B cell (primary cell): Measurements from ENCODE around the gene METAP2. TPM values are rescaled to one million over a fixed set of nuclear protein-coding genes. Genes with fewer than 3 reads are reported as not detected.
"Not testable (repeated sequence)": the region's sequence is repeated elsewhere in the genome, so short reads cannot be mapped to it uniquely, and the experiment has no call there.

Experiments
- ATAC-seq: fragments of 200-7000 bp; cut with Tn5 transposase; one replicate; pipeline ENCODE4 v1.10.0; 2021; ENCODE audit warnings: low read depth, mild to moderate bottlenecking, moderate number of reproducible peaks, moderate library complexity
- CTCF ChIA-PET: fragments of 350-600 bp; sonication (Branson Sonifier 250); formaldehyde crosslinking; loops from one replicate; lab custom pipeline; 2021; ENCODE audit warnings: antibody characterized with exemption, inconsistent platforms; lab: Charles Lee
- POLR2A ChIA-PET: fragments of 350-600 bp; sonication (Branson Sonifier 250); formaldehyde crosslinking; loops from one replicate; lab custom pipeline; 2021; ENCODE audit warnings: antibody characterized with exemption; lab: Charles Lee
- DNase-seq: peaks from one replicate; pipeline ENCODE4 v3.0.0; 2013
- H2AFZ ChIP-seq: 2 replicates; pipeline ENCODE4 v1.6.1; 2012; ENCODE audit warnings: mild to moderate bottlenecking, low read depth, low read length; ENCODE audit not compliant: insufficient read depth, poor library complexity, severe bottlenecking
- H3K27ac ChIP-seq, 2 donors: 1 replicate in 1 of 2; 2 replicates in 1 of 2; pipeline ENCODE4 v1.5.1; 2012 to 2013; ENCODE audit warnings: low read length in 2 of 2, mild to moderate bottlenecking in 2 of 2, moderate library complexity in 1 of 2
- H3K27me3 ChIP-seq, 4 experiments: fragments of 200-600 bp in 1 of 4; sonication (generic) in 1 of 4; replicated peaks in 1 of 4; 1 replicate in 2 of 4; 2 replicates in 2 of 4; pipeline versions ENCODE4 v1.6.1 to v1.7.0; 2013 to 2016; ENCODE audit warnings: low read length in 3 of 4, mild to moderate bottlenecking in 2 of 4, mixed read lengths in 1 of 4, moderate library complexity in 1 of 4; ENCODE audit not compliant: insufficient read depth in 4 of 4, control insufficient read depth in 3 of 4; ENCODE audit errors: control extremely low read depth in 1 of 4
- H3K36me3 ChIP-seq, 2 experiments: replicated peaks in 1 of 2; 1 replicate in 1 of 2; 2 replicates in 1 of 2; pipeline versions ENCODE4 v1.6.1 to v1.7.1; 2013; ENCODE audit warnings: low read length in 1 of 2; ENCODE audit not compliant: insufficient read depth in 2 of 2, control insufficient read depth in 1 of 2; ENCODE audit errors: control extremely low read depth in 1 of 2, extremely low read depth in 1 of 2
- H3K4me1 ChIP-seq, 2 donors: fragments of 200-600 bp in 1 of 2; sonication (generic) in 1 of 2; 1 replicate in 1 of 2; 2 replicates in 1 of 2; pipeline versions ENCODE4 v1.5.1 to v1.6.1; 2013 to 2017; ENCODE audit warnings: low read length in 2 of 2; ENCODE audit not compliant: control insufficient read depth in 2 of 2, insufficient read depth in 2 of 2
- H3K4me2 ChIP-seq: replicated peaks from 2 replicates; pipeline ENCODE3; 2012; ENCODE audit warnings: mild to moderate bottlenecking, low read depth, low read length; ENCODE audit not compliant: poor library complexity, severe bottlenecking
- H3K4me3 ChIP-seq, 5 experiments: fragments of 200-600 bp in 1 of 5; sonication (generic) in 1 of 5; 1 replicate in 3 of 5; 2 replicates in 2 of 5; pipeline versions ENCODE4 v1.5.1 to v1.7.0; 2011 to 2016; ENCODE audit warnings: low read length in 4 of 5, mild to moderate bottlenecking in 4 of 5, low read depth in 2 of 5, control low read depth in 1 of 5, moderate library complexity in 1 of 5; ENCODE audit not compliant: insufficient read depth in 1 of 5; ENCODE audit errors: control extremely low read depth in 1 of 5, extremely low read depth in 1 of 5
- H3K79me2 ChIP-seq: fragments of 200-600 bp; sonication (generic); one replicate; pipeline ENCODE4 v1.6.0; 2016; ENCODE audit warnings: low read length; ENCODE audit not compliant: control insufficient read depth, insufficient read depth
- H3K9ac ChIP-seq: fragments of 200-600 bp; sonication (generic); 2 replicates; pipeline ENCODE4 v1.6.1; 2017; ENCODE audit warnings: mild to moderate bottlenecking, low read length, moderate library complexity
- H3K9me3 ChIP-seq, 3 donors: one replicate each; pipeline versions ENCODE4 v1.6.1 to v1.7.1; 2013; ENCODE audit warnings: low read length in 2 of 3; ENCODE audit not compliant: control insufficient read depth in 2 of 3, insufficient read depth in 1 of 3; ENCODE audit errors: control extremely low read depth in 1 of 3
- H4K20me1 ChIP-seq: 2 replicates; pipeline ENCODE4 v1.6.0; 2012; ENCODE audit warnings: mild to moderate bottlenecking, low read length; ENCODE audit not compliant: insufficient read depth, control insufficient read depth, poor library complexity, severe bottlenecking
- H3K27ac Mint-ChIP-seq: one replicate; pipeline ENCODE4 v1.8.0; 2021; ENCODE audit warnings: mixed read lengths
- H3K27me3 Mint-ChIP-seq: one replicate; pipeline ENCODE4 v1.8.0; 2021; ENCODE audit warnings: mixed read lengths
- H3K4me1 Mint-ChIP-seq: one replicate; pipeline ENCODE4 v1.8.0; 2021; ENCODE audit warnings: mixed read lengths
- H3K4me3 Mint-ChIP-seq: one replicate; pipeline ENCODE4 v1.8.0; 2021; ENCODE audit warnings: mixed read lengths
- H3K9me3 Mint-ChIP-seq: one replicate; pipeline ENCODE4 v1.8.0; 2022; ENCODE audit warnings: mixed read lengths; ENCODE audit not compliant: insufficient read depth
- WGBS: methylation state at CpG from one replicate; pipeline ENCODE4 v1.1.5; 2013; ENCODE audit warnings: missing lambda C conversion rate; ENCODE audit not compliant: insufficient coverage; 5-methylcytosine and 5-hydroxymethylcytosine counted together
- intact Hi-C: fragments of 100-400 bp; cut with micrococcal nuclease; formaldehyde crosslinking; loops from one replicate; pipeline ENCODE4 v1.10.0; 2022
- polyA plus RNA-seq: library from polyadenylated mRNA; depleted of rRNA; stranded (reverse); fragments of >200 nt; gene quantifications from 2 replicates; pipeline ENCODE4 v1.2.3, GENCODE V29; 2012
- total RNA-seq, 2 donors: library from RNA; stranded (reverse); fragments of 120-200 nt in 1 of 2; gene quantifications; 1 replicate in 1 of 2; 2 replicates in 1 of 2; pipeline versions ENCODE4 v1.2.3 to v1.2.4, GENCODE V29; 2013 to 2022

METAP2 gene
- total and polyA plus RNA-seq, 2 donors (not counting 1 experiment from before 2014, with no cell fraction given): 15.3 to 49.9 TPM

- H3K79me2 ChIP-seq, H3K27ac ChIP-seq, H3K36me3 ChIP-seq, H2AFZ ChIP-seq, H3K4me1 ChIP-seq, H3K27me3 ChIP-seq, H3K4me3 ChIP-seq, intact Hi-C loops, DNase-seq, ATAC-seq, H3K4me2 ChIP-seq, H3K9ac ChIP-seq, POLR2A ChIA-PET, CTCF ChIA-PET, H3K9me3 ChIP-seq, H3K4me3 Mint-ChIP-seq, H3K9me3 Mint-ChIP-seq, H3K4me1 Mint-ChIP-seq, H4K20me1 ChIP-seq, H3K27ac Mint-ChIP-seq: not testable (repeated sequence)
- H3K27me3 Mint-ChIP-seq: peaks cover 18% of the 10 kb centered on the region
- no CpG with 5 or more reads among the region's 2 CpGs for WGBS
Observed at GRCh38 chr12:95452501-95452900, 21.5 kb upstream of the METAP2 start.

GRCh38 chr12:95453881-95454280, 20.1 kb upstream of the METAP2 start:
- ATAC-seq, H3K9ac ChIP-seq, H3K4me1 ChIP-seq, H3K4me2 ChIP-seq, H3K36me3 ChIP-seq, DNase-seq, H3K27ac Mint-ChIP-seq, POLR2A ChIA-PET, H2AFZ ChIP-seq, H4K20me1 ChIP-seq, H3K9me3 Mint-ChIP-seq, H3K27ac ChIP-seq, H3K4me3 ChIP-seq, H3K27me3 ChIP-seq, H3K4me3 Mint-ChIP-seq, H3K79me2 ChIP-seq, CTCF ChIA-PET, intact Hi-C loops, H3K4me1 Mint-ChIP-seq: not testable (repeated sequence)
- peaks cover 23% of the 10 kb centered on the region for H3K27me3 Mint-ChIP-seq
- peaks cover 0 to 22% (median 17%) of the 10 kb centered on the region in 3 donors for H3K9me3 ChIP-seq
- no CpG with 5 or more reads among the region's 1 CpG for WGBS

- peaks cover 18% of the 10 kb centered on the region for H3K27me3 Mint-ChIP-seq
- H3K9me3 Mint-ChIP-seq, CTCF ChIA-PET, H4K20me1 ChIP-seq, H3K79me2 ChIP-seq, H3K9ac ChIP-seq, H3K27me3 ChIP-seq, ATAC-seq, H3K4me2 ChIP-seq, DNase-seq, H3K4me1 ChIP-seq, H3K36me3 ChIP-seq, H3K4me1 Mint-ChIP-seq, H3K27ac ChIP-seq, POLR2A ChIA-PET, H3K4me3 Mint-ChIP-seq, H2AFZ ChIP-seq, H3K27ac Mint-ChIP-seq, H3K4me3 ChIP-seq, intact Hi-C loops: not testable (repeated sequence)
- H3K9me3 ChIP-seq: peaks cover 0 to 22% (median 22%) of the 10 kb centered on the region in 3 donors
- 79% methylated on average over 4 of the region's 6 CpGs for WGBS
Observed at GRCh38 chr12:95454780-95455215, 19.2 kb upstream of the METAP2 start.

- H3K27ac ChIP-seq, H3K79me2 ChIP-seq, ATAC-seq, H3K4me1 ChIP-seq, H3K36me3 ChIP-seq, H2AFZ ChIP-seq, H3K27me3 Mint-ChIP-seq, H4K20me1 ChIP-seq, H3K4me3 Mint-ChIP-seq, POLR2A ChIA-PET, H3K9ac ChIP-seq, H3K4me2 ChIP-seq, intact Hi-C loops, H3K4me3 ChIP-seq, DNase-seq, CTCF ChIA-PET, H3K27ac Mint-ChIP-seq, H3K9me3 Mint-ChIP-seq, H3K4me1 Mint-ChIP-seq: not testable (repeated sequence)
- Histone ChIP-seq H3K9me3 (peaks cover 0 to 22% (median 22%) of the 10 kb centered on the region in 3 donors), H3K27me3 (peaks cover 0 to 10% (median 2%) of the 10 kb centered on the region in 4 experiments)
- 87% methylated on average over 8 of the region's 8 CpGs for WGBS
Observed at GRCh38 chr12:95457605-95458004, 16.3 kb upstream of the METAP2 start.
